Measurements from ENCODE around the gene MNAT1.
A peak's percentile ranks its signal among the peaks of the same experiment; 100 is the strongest.
"Not testable (repeated sequence)": the region's sequence is repeated elsewhere in the genome, so short reads cannot be mapped to it uniquely, and the experiment has no call there.

MNAT1 gene

GRCh38 chr14:60735416-60735815, 855 bp downstream of the MNAT1 start:
- no peak for DNase-seq (ENCODE audit: low read depth)
- H3K4me3 ChIP-seq (ENCODE audit: low read depth, low read length), result peak overlapping the region; percentile 70

DNA sequence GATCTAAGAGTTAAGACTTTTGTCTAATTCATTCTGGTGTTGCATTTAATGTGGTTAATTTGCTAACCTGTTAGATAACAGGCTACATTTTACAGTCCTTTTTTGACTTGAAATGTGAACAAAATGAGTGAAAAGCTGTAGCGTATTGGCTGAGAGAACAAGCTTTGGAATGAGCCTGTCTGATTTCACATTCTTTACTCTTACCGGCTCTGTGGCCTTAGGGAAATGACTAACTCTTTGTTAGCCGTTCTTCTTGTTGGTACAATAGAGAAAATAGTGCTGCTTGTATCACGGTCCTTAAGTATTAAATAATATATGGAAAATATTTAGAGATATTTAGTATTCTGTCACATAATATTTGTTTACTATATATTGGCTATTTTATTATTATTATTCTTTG, 1.9 kb downstream of the MNAT1 start:
- DNase-seq (ENCODE audit: low read depth), result no peak
- peak overlapping the region; percentile 70 for H3K4me3 ChIP-seq (ENCODE audit: low read depth, low read length)

DNA sequence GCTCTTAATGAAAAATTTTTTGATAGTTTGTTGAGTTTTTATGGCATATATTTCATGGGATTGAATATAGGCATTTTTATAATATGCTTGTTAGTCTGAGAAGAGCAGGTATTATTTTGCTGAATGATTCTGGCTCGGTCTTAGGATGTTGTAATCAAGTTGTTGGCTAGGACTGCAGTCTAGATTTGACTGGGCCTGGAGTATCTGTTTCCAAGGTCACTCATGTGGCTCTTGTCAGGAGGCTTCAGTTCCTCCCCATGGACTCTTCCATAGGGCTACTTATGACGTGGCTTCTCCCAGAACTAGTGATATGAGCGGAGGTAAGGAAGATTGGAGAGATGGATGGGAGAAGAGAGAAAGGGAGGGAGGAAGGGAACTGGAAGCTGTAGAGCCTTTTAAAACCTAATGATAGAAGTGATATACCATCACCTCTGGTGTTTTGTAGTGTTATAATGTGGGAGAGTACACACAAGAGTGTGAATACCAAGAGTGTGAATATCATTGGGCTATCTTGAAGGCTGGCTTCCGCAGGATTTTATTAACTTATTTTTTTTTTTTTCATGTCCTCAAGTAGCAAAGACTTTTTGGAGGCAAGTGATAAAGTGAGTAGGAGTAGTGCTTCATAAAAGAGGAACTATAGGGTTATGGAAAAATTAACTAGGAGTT, 4.4 kb downstream of the MNAT1 start:
- DNase-seq (ENCODE audit: low read depth), result no peak
- no peak overlapping the region for H3K4me3 ChIP-seq (ENCODE audit: low read depth, low read length)

DNA sequence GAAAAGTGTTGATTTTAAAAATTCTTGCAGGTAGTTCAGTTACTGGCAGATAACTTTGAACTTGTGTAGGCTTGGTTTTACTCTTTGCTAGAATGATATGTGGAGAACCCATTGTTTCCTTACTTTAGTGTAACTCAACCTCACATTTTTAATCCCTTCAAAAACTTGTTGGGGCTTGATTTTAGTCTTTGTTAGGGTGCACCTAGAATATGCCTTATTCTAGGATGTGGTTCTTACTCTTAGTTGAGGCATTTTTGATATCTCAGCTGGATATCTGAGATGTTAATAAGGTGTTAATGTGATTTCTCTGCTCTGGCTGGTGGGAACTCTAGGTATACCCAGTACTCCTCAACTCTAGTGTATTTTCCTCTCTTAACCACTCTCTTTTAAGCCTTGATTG, 10.0 kb downstream of the MNAT1 start:
- no peak for DNase-seq (ENCODE audit: low read depth)
- H3K4me3 ChIP-seq (ENCODE audit: low read depth, low read length), result no peak overlapping the region

DNA sequence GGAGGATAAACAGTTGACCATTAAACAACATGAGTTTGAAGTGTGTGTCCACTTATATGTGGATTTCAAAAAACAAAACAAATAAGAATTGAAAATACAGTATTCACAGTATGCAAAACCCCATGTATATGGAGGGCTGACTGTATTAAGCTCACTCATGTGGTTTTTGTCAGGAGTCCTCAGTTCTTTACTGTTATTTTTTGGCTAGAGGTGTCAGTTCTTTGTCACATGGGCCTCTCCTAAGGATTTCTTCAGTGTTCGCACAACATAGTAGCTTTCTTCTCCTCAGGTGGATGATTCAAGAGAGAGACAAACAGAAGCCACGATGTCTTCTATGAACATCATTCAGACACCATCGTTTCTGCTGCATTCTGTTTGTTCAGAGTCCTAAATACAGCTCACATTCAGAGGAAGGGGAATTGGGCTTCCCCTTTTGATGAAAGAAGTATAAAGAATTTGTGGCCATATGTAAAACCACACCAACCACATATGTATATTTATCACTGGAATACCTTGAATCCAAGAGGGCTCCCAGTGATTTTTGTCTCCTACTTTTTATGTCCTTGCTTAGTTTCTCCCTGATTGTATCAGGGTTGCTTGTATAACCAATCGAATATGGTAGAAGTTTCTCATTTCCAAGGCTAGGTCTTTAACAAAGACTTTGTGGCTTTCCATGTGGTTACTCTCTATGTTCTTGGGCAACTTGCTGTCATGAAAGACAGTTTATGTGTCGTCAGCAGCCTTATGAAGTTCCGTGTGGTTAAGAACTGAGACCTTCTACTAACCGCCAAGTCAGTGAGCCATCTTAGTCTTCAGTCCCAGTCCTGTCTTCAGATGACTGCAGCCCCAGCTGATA, 18.9 kb downstream of the MNAT1 start:
- H3K4me3 ChIP-seq (ENCODE audit: low read depth, low read length), result no peak overlapping the region
- no peak for DNase-seq (ENCODE audit: low read depth)

GRCh38 chr14:60756847-60757246, 22.3 kb downstream of the MNAT1 start:
- DNase-seq (ENCODE audit: low read depth), result peak; percentile 56
- no peak overlapping the region for H3K4me3 ChIP-seq (ENCODE audit: low read depth, low read length)

DNA sequence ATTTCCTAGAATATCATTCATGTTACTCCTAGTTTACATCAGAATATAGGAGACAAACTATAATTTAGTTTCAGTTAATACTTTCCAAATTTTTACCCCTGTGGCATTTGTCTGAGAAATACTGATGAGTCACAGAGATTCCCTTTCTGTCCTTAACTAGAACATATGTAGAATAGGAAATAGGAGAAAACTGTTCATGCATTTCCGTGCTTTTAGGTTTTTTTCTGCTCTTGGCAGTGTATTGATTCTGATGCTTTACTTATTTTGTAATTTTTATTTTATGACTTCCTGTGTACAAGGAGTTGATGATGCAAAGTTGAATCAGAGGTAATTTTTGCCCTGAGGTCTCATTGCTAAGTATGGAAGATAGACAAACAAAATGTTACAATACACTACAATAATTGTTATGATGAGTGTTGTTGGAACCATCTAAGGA, 23.0 kb downstream of the MNAT1 start:
- H3K4me3 ChIP-seq (ENCODE audit: low read depth, low read length), result no peak overlapping the region
- peak; percentile 60 for DNase-seq (ENCODE audit: low read depth)

GRCh38 chr14:60758885-60759284, 24.3 kb downstream of the MNAT1 start:
- H3K4me3 ChIP-seq (ENCODE audit: low read depth, low read length), result no peak overlapping the region
- DNase-seq (ENCODE audit: low read depth), result no peak

GRCh38 chr14:60760209-60760608, 25.6 kb downstream of the MNAT1 start:
- no peak for DNase-seq (ENCODE audit: low read depth)
- H3K4me3 ChIP-seq (ENCODE audit: low read depth, low read length), result no peak overlapping the region

DNA sequence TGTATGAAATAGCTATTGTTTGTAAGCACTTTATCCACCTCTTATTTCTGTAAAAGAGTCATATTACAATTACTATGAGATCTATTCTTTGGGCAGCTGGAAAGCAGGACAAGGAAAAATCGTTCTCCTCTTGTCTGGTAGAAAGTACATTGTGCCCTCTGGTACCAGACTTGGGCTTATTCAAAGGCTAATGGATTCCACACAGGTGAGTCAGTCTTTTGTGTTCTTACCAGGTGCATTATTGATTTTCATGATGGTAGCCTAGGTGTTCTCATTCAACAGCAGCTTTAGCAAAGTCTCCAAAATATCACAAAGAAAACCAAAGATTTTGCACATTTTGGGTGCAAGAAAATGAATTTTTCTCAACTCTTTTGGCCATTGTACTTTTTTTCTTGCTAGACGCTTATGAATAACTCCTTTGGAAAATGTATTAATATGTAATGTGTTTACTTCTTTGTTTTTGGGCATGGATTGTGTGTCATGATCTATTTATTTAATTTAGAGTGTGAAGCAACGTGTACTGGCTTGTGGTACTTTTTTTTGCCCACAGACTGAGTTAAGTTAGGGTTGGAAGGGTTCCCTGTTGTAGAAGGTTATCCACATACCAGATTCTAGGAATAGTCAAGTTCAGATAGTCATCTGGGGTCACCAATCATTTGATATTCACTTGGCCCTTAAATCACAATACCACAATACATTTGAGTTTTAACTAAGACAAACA, 26.2 kb downstream of the MNAT1 start:
- no peak overlapping the region for H3K4me3 ChIP-seq (ENCODE audit: low read depth, low read length)
- DNase-seq (ENCODE audit: low read depth), result no peak

DNA sequence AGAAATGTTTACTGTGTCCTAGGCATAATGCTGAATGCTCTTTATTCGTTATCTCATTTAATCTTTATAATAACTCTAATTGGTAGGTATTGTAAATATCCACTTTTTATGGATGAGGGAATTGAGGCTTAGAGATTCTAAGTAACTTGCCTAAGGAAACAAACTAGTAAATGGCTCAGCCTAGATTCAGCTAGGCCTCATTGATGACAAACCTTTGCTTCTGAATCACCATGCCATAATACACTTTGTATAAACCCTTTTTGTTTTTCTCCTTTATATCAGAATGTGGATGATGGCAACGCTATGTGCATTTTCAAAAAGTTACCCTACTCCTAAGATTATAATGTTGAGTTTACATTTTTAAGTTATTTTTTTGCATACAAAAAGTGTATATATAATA, 34.0 kb downstream of the MNAT1 start:
- DNase-seq (ENCODE audit: low read depth), result no peak
- H3K4me3 ChIP-seq (ENCODE audit: low read depth, low read length), result no peak overlapping the region

DNA sequence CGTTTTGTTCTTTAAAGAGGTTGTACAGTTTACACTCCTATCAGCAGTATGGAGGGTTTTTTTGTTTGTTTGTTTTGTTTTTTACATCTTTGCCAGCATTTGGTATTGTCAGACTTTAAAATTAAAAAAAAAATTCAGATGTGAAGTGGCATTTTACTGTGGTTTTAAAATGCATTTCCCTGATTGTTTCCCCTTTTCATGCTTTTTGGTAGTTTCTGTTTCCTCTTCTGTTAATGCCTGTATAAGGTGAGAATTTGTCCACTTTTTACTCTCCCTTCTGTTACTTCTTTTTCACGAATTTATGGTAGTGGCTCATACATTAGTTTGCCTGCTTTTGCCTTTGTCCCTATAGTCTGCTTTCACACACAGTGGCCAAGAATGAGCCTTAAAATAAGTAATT, 36.6 kb downstream of the MNAT1 start:
- no peak overlapping the region for H3K4me3 ChIP-seq (ENCODE audit: low read depth, low read length)
- DNase-seq (ENCODE audit: low read depth), result no peak

DNA sequence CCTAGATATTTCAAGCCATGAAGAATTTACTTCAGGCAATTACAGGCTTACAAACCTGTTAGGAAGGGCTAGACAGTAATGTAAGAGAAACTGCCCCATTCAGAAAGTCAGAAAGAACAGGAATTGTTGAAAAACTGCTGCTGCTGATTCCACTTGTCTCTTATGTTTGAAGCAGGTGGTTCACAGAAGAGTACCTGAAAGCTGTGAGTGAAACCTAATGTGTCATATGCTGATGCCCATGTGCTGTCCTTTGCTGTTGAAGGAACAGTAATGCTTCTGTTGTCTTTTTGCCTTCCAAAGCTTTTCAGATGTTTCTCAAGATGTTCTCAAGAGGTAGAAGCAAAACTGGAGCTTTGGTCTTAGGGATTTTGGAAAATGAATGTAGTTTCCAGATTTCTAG, 39.0 kb downstream of the MNAT1 start:
- H3K4me3 ChIP-seq (ENCODE audit: low read depth, low read length), result no peak overlapping the region
- DNase-seq (ENCODE audit: low read depth), result no peak

- DNase-seq (ENCODE audit: low read depth), result peak; percentile 27
- no peak overlapping the region for H3K4me3 ChIP-seq (ENCODE audit: low read depth, low read length)
Observed at GRCh38 chr14:60775296-60775695, 40.7 kb downstream of the MNAT1 start.

- no peak overlapping the region for H3K4me3 ChIP-seq (ENCODE audit: low read depth, low read length)
- DNase-seq (ENCODE audit: low read depth), result peak; percentile 76
Observed at GRCh38 chr14:60777856-60778578, 43.5 kb downstream of the MNAT1 start.

- DNase-seq (ENCODE audit: low read depth); H3K4me3 ChIP-seq (ENCODE audit: low read depth, low read length): not testable (repeated sequence)
Observed at GRCh38 chr14:60779745-60780514, 45.4 kb downstream of the MNAT1 start.

DNA sequence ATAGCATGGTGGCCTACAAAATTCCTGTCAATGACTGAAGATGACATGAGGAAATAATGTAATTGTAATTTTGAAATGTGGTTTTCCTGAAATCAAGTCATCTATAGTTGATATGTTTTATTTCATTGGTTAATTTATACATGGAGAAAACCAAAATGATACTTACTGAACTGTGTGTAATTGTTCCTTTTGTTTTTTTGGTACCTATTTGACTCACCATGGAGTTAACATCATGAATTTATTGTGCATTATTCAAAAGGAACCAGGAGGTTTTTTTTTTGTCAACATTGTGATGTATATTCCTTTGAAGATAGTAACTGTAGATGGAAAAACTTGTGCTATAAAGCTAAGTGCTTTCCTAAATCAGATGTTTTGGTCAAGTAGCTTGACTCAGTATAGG, 46.0 kb downstream of the MNAT1 start:
- not testable (repeated sequence) for H3K4me3 ChIP-seq (ENCODE audit: low read depth, low read length); DNase-seq (ENCODE audit: low read depth)

DNA sequence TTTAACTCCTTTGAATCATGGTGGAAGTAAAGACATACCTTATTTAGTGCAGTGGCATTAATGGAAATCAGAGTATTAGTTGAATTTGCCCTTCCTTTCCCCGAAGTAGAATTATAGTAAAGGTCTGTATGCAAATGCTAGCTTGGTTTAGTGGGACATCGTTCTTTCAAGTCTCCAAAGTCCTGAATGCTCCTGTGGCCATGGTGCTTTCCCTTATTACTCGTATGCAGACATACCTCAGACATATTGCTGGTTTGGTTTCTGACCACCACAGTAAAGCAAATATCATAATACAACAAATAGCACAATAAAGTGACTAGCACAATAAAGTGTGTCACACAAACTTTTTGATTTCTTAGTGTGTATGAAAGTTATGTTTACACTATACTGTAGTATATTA, 52.3 kb downstream of the MNAT1 start:
- no peak for DNase-seq (ENCODE audit: low read depth)
- H3K4me3 ChIP-seq (ENCODE audit: low read depth, low read length), result no peak overlapping the region

DNA sequence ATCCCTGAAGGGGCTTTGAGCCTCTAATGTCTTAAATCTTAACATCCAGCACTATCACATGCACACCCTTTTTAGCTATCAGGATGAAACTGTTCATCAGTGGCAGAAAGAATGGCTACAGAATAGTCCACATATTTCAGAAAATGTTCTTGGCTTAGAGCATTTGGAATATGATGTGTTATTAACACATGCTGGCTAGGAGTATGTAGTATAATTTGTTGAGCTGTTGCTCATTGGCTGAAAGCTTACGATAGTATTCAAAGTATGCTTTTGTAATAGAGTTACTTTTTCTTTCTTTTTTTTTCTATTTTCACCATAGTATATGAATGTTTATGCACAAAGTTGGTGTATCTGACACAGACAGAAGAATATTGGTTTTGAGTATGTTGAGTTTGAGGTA, 55.1 kb downstream of the MNAT1 start:
- H3K4me3 ChIP-seq (ENCODE audit: low read depth, low read length), result no peak overlapping the region
- DNase-seq (ENCODE audit: low read depth), result no peak

Data from skeletal muscle cell (primary cell).